WTC11 (cell line): Measurements from ENCODE around the gene TAF6. TPM values are rescaled to one million over a fixed set of nuclear protein-coding genes. Genes with fewer than 3 reads are reported as not detected.

Experiments used
- ATAC-seq: fragments of 200-7000 bp; cut with Tn5 transposase; 2 replicates; pipeline ENCODE4 v1.10.0; 2021; ENCODE audit warnings: mild to moderate bottlenecking, moderate library complexity
- CTCF ChIA-PET: fragments of 300-600 bp; sonication (Branson Sonifier 250); formaldehyde crosslinking; loops from one replicate; lab custom pipeline; 2021; ENCODE audit warnings: antibody characterized with exemption; lab: Charles Lee
- POLR2A ChIA-PET: fragments of 350-600 bp; sonication (Branson Sonifier 250); formaldehyde crosslinking; loops from one replicate; lab custom pipeline; 2021; ENCODE audit warnings: antibody characterized with exemption; lab: Charles Lee
- DNase-seq: peaks from one replicate; pipeline ENCODE4 v3.0.0; 2021; ENCODE audit warnings: low spot score
- H3K27ac Mint-ChIP-seq: 2 replicates; pipeline ENCODE4 v1.8.0; 2021; ENCODE audit warnings: mixed read lengths
- H3K27me3 Mint-ChIP-seq: 2 replicates; pipeline ENCODE4 v1.8.0; 2021; ENCODE audit warnings: low read depth, mild to moderate bottlenecking, moderate library complexity, mixed read lengths
- H3K36me3 Mint-ChIP-seq: 2 replicates; pipeline ENCODE4 v1.8.0; 2021; ENCODE audit warnings: mixed read lengths
- H3K4me1 Mint-ChIP-seq: 2 replicates; pipeline ENCODE4 v1.8.0; 2022; ENCODE audit warnings: mixed read lengths
- H3K4me3 Mint-ChIP-seq: 2 replicates; pipeline ENCODE4 v1.8.0; 2021; ENCODE audit warnings: mild to moderate bottlenecking, moderate library complexity, mixed read lengths
- H3K9me3 Mint-ChIP-seq: 2 replicates; pipeline ENCODE4 v1.8.0; 2021; ENCODE audit warnings: mixed read lengths
- ARID4B ChIP-seq: sonication (generic); formaldehyde crosslinking; IDR thresholded peaks from 2 replicates; pipeline ENCODE4 v1.8.0; 2023; ENCODE audit warnings: missing genetic modification reagents, mild to moderate bottlenecking, borderline replicate concordance
- ATF6 ChIP-seq: sonication (generic); formaldehyde crosslinking; IDR thresholded peaks from 2 replicates; pipeline ENCODE4 v1.8.1; 2023; ENCODE audit warnings: mild to moderate bottlenecking, missing genetic modification reagents
- CBFB ChIP-seq: sonication (generic); formaldehyde crosslinking; IDR thresholded peaks from 2 replicates; pipeline ENCODE4 v1.8.1; 2022; ENCODE audit warnings: mild to moderate bottlenecking, low read depth, missing genetic modification reagents
- E2F4 ChIP-seq: sonication (generic); formaldehyde crosslinking; IDR thresholded peaks from 2 replicates; pipeline ENCODE4 v1.8.1; 2022; ENCODE audit warnings: low read depth, mild to moderate bottlenecking, moderate library complexity, missing genetic modification reagents, borderline replicate concordance
- ELF4 ChIP-seq: sonication (generic); formaldehyde crosslinking; IDR thresholded peaks from 2 replicates; pipeline ENCODE4 v1.8.1; 2022; ENCODE audit warnings: low read depth, mild to moderate bottlenecking, moderate library complexity, missing genetic modification reagents
- GABPB1 ChIP-seq: sonication (generic); formaldehyde crosslinking; IDR thresholded peaks from 2 replicates; pipeline ENCODE4 v1.8.1; 2023; ENCODE audit warnings: mild to moderate bottlenecking, missing genetic modification reagents
- PRRX2 ChIP-seq: fragments of 250-450 bp; sonication (Bioruptor Pico); IDR thresholded peaks from 2 replicates; pipeline ENCODE4 v1.8.0; 2021; ENCODE audit warnings: mild to moderate bottlenecking
- TEAD1 ChIP-seq: sonication (generic); formaldehyde crosslinking; IDR thresholded peaks from 2 replicates; pipeline ENCODE4 v1.8.0; 2022; ENCODE audit warnings: mild to moderate bottlenecking, missing genetic modification reagents
- TEAD4 ChIP-seq: sonication (generic); formaldehyde crosslinking; IDR thresholded peaks from 2 replicates; pipeline ENCODE4 v1.8.0; 2022; ENCODE audit warnings: mild to moderate bottlenecking, missing genetic modification reagents
- ZBTB43 ChIP-seq: sonication (generic); formaldehyde crosslinking; IDR thresholded peaks from 2 replicates; pipeline ENCODE4 v1.8.1; 2023; ENCODE audit warnings: mild to moderate bottlenecking, missing genetic modification reagents
- ZNF281 ChIP-seq: sonication (generic); formaldehyde crosslinking; IDR thresholded peaks from 2 replicates; pipeline ENCODE4 v1.8.0; 2023; ENCODE audit warnings: mild to moderate bottlenecking, missing genetic modification reagents
- ZNF532 ChIP-seq: fragments of 250-450 bp; sonication (Bioruptor Pico); IDR thresholded peaks from 2 replicates; pipeline ENCODE4 v1.9.0; 2021; ENCODE audit warnings: mild to moderate bottlenecking, borderline replicate concordance
- total RNA-seq: library from RNA; stranded (reverse); gene quantifications from 3 replicates; pipeline ENCODE4 v1.2.3, GENCODE V29; 2021

TAF6 gene
- total RNA-seq, 1 experiment from 2014 or later = 121 TPM

- H3K27ac Mint-ChIP-seq = peak overlapping the region; percentile 48
- TF ChIP-seq ZBTB43 (no peak), GABPB1 (CRISPR knock-in tag) (peak; percentile 24; the same call in 1 of the 2 replicates)
- no peaks in the 10 kb centered on the region for H3K27me3 Mint-ChIP-seq
- H3K4me3 Mint-ChIP-seq = peak overlapping the region; percentile 15
- peaks cover 61% of the 10 kb centered on the region for H3K36me3 Mint-ChIP-seq
- no peak for ATAC-seq
- ChIA-PET POLR2A (no interaction called here), CTCF (interaction anchor here (1.1 kb wide), 1 partner anchor 87 kb away, joined by 3 read pairs; no protein-coding TSS in a partner anchor)
- H3K9me3 Mint-ChIP-seq = peaks cover 21% of the 10 kb centered on the region
- peaks cover 23% of the 10 kb centered on the region for H3K4me1 Mint-ChIP-seq
- no peak for DNase-seq
These were observed 40.1 kb downstream of the TAF6 start for GRCh38 chr7:100079024-100079560.

- Mint-ChIP-seq H3K4me3 (no peak overlapping the region), H3K27ac (no peak overlapping the region), H3K4me1 (peaks cover 12% of the 10 kb centered on the region), H3K27me3 (peaks cover under 1% of the 10 kb centered on the region), H3K36me3 (peaks cover 80% of the 10 kb centered on the region), H3K9me3 (peaks cover 30% of the 10 kb centered on the region)
- ChIA-PET POLR2A (no interaction called here), CTCF (no interaction called here)
- no peak for TF ChIP-seq TEAD1 (CRISPR knock-in tag)
- no peak for TF ChIP-seq PRRX2 (CRISPR knock-in tag)
- TF ChIP-seq TEAD4 (CRISPR knock-in tag) = no peak
- TF ChIP-seq ZNF532 (CRISPR knock-in tag) = no peak
- no peak for TF ChIP-seq ATF6 (CRISPR knock-in tag)
- no peak for ATAC-seq
- no peak for DNase-seq
These were observed 42.0 kb downstream of the TAF6 start for GRCh38 chr7:100077205-100077604.

GRCh38 chr7:100075418-100075817, 43.7 kb downstream of the TAF6 start:
- TF ChIP-seq ELF4 (CRISPR knock-in tag) (no peak), E2F4 (CRISPR knock-in tag) (no peak), CBFB (no peak), TEAD4 (CRISPR knock-in tag) (no peak), ARID4B (CRISPR knock-in tag) (no peak), ZNF281 (CRISPR knock-in tag) (no peak)
- DNase-seq (no peak), ATAC-seq (no peak)
- H3K27ac Mint-ChIP-seq = no peak overlapping the region
- POLR2A ChIA-PET = no interaction called here
- CTCF ChIA-PET = interaction anchor here (1.1 kb wide), 1 partner anchor 85 kb away, joined by 3 read pairs; no protein-coding TSS in a partner anchor
- no peak overlapping the region for H3K4me3 Mint-ChIP-seq
- peaks cover 8% of the 10 kb centered on the region for H3K4me1 Mint-ChIP-seq
- H3K27me3 Mint-ChIP-seq = peaks cover 13% of the 10 kb centered on the region
- H3K9me3 Mint-ChIP-seq = peaks cover 48% of the 10 kb centered on the region
- H3K36me3 Mint-ChIP-seq = peaks cover 93% of the 10 kb centered on the region
